Measurements from ENCODE around the gene PHF14.

Gene PHF14

GRCh38 chr7:11082552-11083213 is 109.0 kb downstream of the PHF14 start:
- DNase-seq: no peak

- no peak for DNase-seq
Observed at GRCh38 chr7:11083214-11083568, 109.5 kb downstream of the PHF14 start.

GRCh38 chr7:11104578-11104977 is 130.9 kb downstream of the PHF14 start:
- DNase-seq: no peak

- no peak for DNase-seq
Observed at GRCh38 chr7:11109659-11110058, 136.0 kb downstream of the PHF14 start.

- no peak for DNase-seq
Observed at GRCh38 chr7:11120068-11120664, 146.5 kb downstream of the PHF14 start.

GRCh38 chr7:11120675-11121220 is 147.1 kb downstream of the PHF14 start:
- no peak for DNase-seq

GRCh38 chr7:11124856-11125559 is 151.3 kb downstream of the PHF14 start:
- no peak for DNase-seq

- no peak for DNase-seq
Observed at GRCh38 chr7:11127114-11127785, 153.6 kb downstream of the PHF14 start.

- DNase-seq: no peak
Observed at GRCh38 chr7:11127988-11128387, 154.3 kb downstream of the PHF14 start.

- DNase-seq: no peak
Observed at GRCh38 chr7:11128498-11128897, 154.8 kb downstream of the PHF14 start.

GRCh38 chr7:11130012-11130411 is 156.3 kb downstream of the PHF14 start:
- DNase-seq: no peak

- DNase-seq: no peak
Observed at GRCh38 chr7:11130601-11131000, 156.9 kb downstream of the PHF14 start.

- no peak for DNase-seq
Observed at GRCh38 chr7:11133436-11133959, 159.8 kb downstream of the PHF14 start.

- DNase-seq: no peak
Observed at GRCh38 chr7:11135573-11135972, 161.9 kb downstream of the PHF14 start.

- DNase-seq: no peak
Observed at GRCh38 chr7:11141541-11141940, 167.9 kb downstream of the PHF14 start.

GRCh38 chr7:11153694-11154093 is 180.0 kb downstream of the PHF14 start:
- DNase-seq: no peak

GRCh38 chr7:11155883-11156282 is 182.2 kb downstream of the PHF14 start:
- DNase-seq: no peak

- no peak for DNase-seq
Observed at GRCh38 chr7:11161499-11161898, 187.8 kb downstream of the PHF14 start.

- no peak for DNase-seq
Observed at GRCh38 chr7:11163220-11163619, 189.5 kb downstream of the PHF14 start.

- no peak for DNase-seq
Observed at GRCh38 chr7:11166051-11166450, 192.4 kb downstream of the PHF14 start.

- no peak for DNase-seq
Observed at GRCh38 chr7:11168650-11169170, 195.0 kb downstream of the PHF14 start.

GRCh38 chr7:11170175-11170574 is 196.5 kb downstream of the PHF14 start:
- DNase-seq: no peak

Measured in right kidney (tissue), 1 donor.